KOPT-K1 (cell line): ENCODE data around the gene NDUFS4.
A peak's percentile ranks its signal among the peaks of the same experiment; 100 is the strongest.

Experiments
- H3K27ac ChIP-seq: fragments of 200-600 bp; sonication (generic); 2 replicates; pipeline ENCODE4 v1.5.1; 2016; ENCODE audit warnings: antibody characterized with exemption, mild to moderate bottlenecking, low read depth, low read length; ENCODE audit not compliant: poor library complexity, severe bottlenecking
- H3K36me3 ChIP-seq: fragments of 200-600 bp; sonication (generic); 2 replicates; pipeline ENCODE4 v1.5.1; 2017; ENCODE audit warnings: antibody characterized with exemption, mild to moderate bottlenecking, low read length, moderate library complexity; ENCODE audit not compliant: insufficient read depth
- H3K9me3 ChIP-seq: fragments of 200-600 bp; sonication (generic); 2 replicates; pipeline ENCODE4 v1.5.1; 2017; ENCODE audit warnings: antibody characterized with exemption, low read length, mild to moderate bottlenecking; ENCODE audit not compliant: insufficient read depth, poor library complexity, severe bottlenecking

The NDUFS4 gene

GRCh38 chr5:53556001-53556400, 4.4 kb upstream of the NDUFS4 start:
- H3K27ac ChIP-seq, result no peak overlapping the region
- no peaks in the 10 kb centered on the region for H3K36me3 ChIP-seq
- peaks cover 8% of the 10 kb centered on the region for H3K9me3 ChIP-seq

- Histone ChIP-seq H3K27ac (no peak overlapping the region), H3K36me3 (no peaks in the 10 kb centered on the region), H3K9me3 (peaks cover 8% of the 10 kb centered on the region)
These were observed 3.1 kb upstream of the NDUFS4 start for GRCh38 chr5:53557386-53557785.

- Histone ChIP-seq H3K9me3 (peaks cover 8% of the 10 kb centered on the region), H3K27ac (no peak overlapping the region), H3K36me3 (no peaks in the 10 kb centered on the region)
These were observed 1.5 kb upstream of the NDUFS4 start for GRCh38 chr5:53558966-53559365.

GRCh38 chr5:53560028-53560427, 411 bp upstream of the NDUFS4 start:
- H3K9me3 ChIP-seq, result peaks cover 8% of the 10 kb centered on the region
- peak overlapping the region; percentile 82 for H3K27ac ChIP-seq
- H3K36me3 ChIP-seq, result no peaks in the 10 kb centered on the region

- Histone ChIP-seq H3K9me3 (peaks cover 7% of the 10 kb centered on the region), H3K27ac (no peak overlapping the region), H3K36me3 (no peaks in the 10 kb centered on the region)
These were observed 8.0 kb downstream of the NDUFS4 start for GRCh38 chr5:53568401-53568800.

GRCh38 chr5:53568871-53569270, 8.4 kb downstream of the NDUFS4 start:
- Histone ChIP-seq H3K9me3 (peaks cover 7% of the 10 kb centered on the region), H3K36me3 (no peaks in the 10 kb centered on the region), H3K27ac (no peak overlapping the region)

- Histone ChIP-seq H3K27ac (no peak overlapping the region), H3K36me3 (no peaks in the 10 kb centered on the region), H3K9me3 (peaks cover 7% of the 10 kb centered on the region)
These were observed 9.0 kb downstream of the NDUFS4 start for GRCh38 chr5:53569453-53569852.

GRCh38 chr5:53571403-53571802, 11.0 kb downstream of the NDUFS4 start:
- Histone ChIP-seq H3K36me3 (no peaks in the 10 kb centered on the region), H3K27ac (no peak overlapping the region)

GRCh38 chr5:53575101-53575500, 14.7 kb downstream of the NDUFS4 start:
- Histone ChIP-seq H3K27ac (no peak overlapping the region), H3K9me3 (peaks cover 28% of the 10 kb centered on the region)

More at GRCh38 chr5:53571403-53571802, 11.0 kb downstream of the NDUFS4 start:
- peaks cover 22% of the 10 kb centered on the region for H3K9me3 ChIP-seq

GRCh38 chr5:53575831-53576230, 15.4 kb downstream of the NDUFS4 start:
- Histone ChIP-seq H3K9me3 (peaks cover 25% of the 10 kb centered on the region), H3K27ac (no peak overlapping the region), H3K36me3 (no peaks in the 10 kb centered on the region)

More at GRCh38 chr5:53575101-53575500, 14.7 kb downstream of the NDUFS4 start:
- H3K36me3 ChIP-seq, result no peaks in the 10 kb centered on the region

GRCh38 chr5:53576674-53577073, 16.2 kb downstream of the NDUFS4 start:
- Histone ChIP-seq H3K9me3 (peaks cover 25% of the 10 kb centered on the region), H3K27ac (no peak overlapping the region), H3K36me3 (no peaks in the 10 kb centered on the region)

- no peaks in the 10 kb centered on the region for H3K36me3 ChIP-seq
- H3K9me3 ChIP-seq, result peaks cover 25% of the 10 kb centered on the region
- no peak overlapping the region for H3K27ac ChIP-seq
These were observed 18.4 kb downstream of the NDUFS4 start for GRCh38 chr5:53578854-53579253.

GRCh38 chr5:53580547-53580946, 20.1 kb downstream of the NDUFS4 start:
- Histone ChIP-seq H3K27ac (no peak overlapping the region), H3K36me3 (no peaks in the 10 kb centered on the region), H3K9me3 (peaks cover 18% of the 10 kb centered on the region)

GRCh38 chr5:53582225-53582624, 21.8 kb downstream of the NDUFS4 start:
- no peak overlapping the region for H3K27ac ChIP-seq
- peaks cover 1% of the 10 kb centered on the region for H3K9me3 ChIP-seq
- H3K36me3 ChIP-seq, result no peaks in the 10 kb centered on the region

GRCh38 chr5:53590759-53591158, 30.3 kb downstream of the NDUFS4 start:
- no peak overlapping the region for H3K27ac ChIP-seq
- H3K36me3 ChIP-seq, result no peaks in the 10 kb centered on the region
- H3K9me3 ChIP-seq, result no peaks in the 10 kb centered on the region

GRCh38 chr5:53594419-53594818, 34.0 kb downstream of the NDUFS4 start:
- H3K36me3 ChIP-seq, result no peaks in the 10 kb centered on the region
- H3K27ac ChIP-seq, result no peak overlapping the region
- H3K9me3 ChIP-seq, result no peaks in the 10 kb centered on the region

GRCh38 chr5:53597894-53598293, 37.5 kb downstream of the NDUFS4 start:
- no peaks in the 10 kb centered on the region for H3K9me3 ChIP-seq
- no peak overlapping the region for H3K27ac ChIP-seq
- no peaks in the 10 kb centered on the region for H3K36me3 ChIP-seq
